Stimulated activated naive CD4-positive, alpha-beta T cell (primary cell): ENCODE results near the gene CHD5.

Source experiments
- DNase-seq, 6 experiments: peaks; one replicate each; lab custom pipeline; 2025; lab: John Stamatoyannopoulos, UW

Gene CHD5

DNA sequence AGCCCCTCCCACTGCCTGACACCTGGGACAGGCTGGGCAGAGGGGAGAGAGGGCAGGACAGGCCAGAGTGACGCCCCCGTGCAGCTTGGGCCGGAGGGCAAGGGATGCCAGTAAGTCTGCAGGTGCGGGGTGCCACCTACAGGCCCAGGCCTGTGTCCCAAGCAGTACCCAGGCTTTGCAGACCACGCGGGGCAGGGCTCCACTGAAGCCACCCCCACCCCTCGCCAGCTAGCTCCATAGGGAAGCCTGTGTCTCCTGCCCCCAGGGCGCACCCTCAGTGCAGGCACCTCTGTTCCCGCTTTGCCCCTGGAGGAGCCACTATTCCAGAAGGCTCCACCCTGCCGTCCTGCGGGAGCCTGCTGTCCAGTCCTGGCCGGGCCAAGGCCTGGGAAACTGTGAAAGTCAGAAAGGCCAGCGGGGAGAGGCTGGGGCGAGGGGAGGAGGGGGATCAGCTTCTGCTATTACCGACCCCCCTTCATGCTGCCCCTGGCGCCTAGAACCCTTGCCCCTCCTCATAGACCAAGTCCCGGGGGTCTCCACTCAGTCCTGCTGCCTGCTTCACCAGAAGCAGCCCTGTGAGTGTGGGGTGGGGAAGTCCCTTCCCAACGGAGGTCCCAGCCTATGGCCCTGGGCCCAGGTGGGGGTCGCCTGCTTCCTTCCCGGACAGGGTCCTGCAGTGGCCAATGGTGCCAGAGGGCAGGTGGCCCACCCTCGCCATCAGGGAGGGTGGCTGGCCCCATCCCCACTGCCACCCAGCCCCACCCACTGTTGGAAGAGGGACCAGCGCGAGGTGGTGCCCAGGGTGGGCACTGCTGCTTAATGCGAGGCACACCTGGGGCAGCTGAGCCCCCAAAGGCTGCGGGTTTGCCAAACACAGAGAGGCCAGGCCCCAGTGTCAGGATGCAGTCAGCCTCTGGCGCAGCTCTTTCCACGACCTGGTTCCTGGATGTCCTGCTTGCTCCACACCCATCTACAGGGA lies 80.0 kb downstream of the CHD5 start:
- DNase-seq = no peak

- DNase-seq = no peak
These were observed 80.8 kb downstream of the CHD5 start for GRCh38 chr1:6099297-6099696.

DNA sequence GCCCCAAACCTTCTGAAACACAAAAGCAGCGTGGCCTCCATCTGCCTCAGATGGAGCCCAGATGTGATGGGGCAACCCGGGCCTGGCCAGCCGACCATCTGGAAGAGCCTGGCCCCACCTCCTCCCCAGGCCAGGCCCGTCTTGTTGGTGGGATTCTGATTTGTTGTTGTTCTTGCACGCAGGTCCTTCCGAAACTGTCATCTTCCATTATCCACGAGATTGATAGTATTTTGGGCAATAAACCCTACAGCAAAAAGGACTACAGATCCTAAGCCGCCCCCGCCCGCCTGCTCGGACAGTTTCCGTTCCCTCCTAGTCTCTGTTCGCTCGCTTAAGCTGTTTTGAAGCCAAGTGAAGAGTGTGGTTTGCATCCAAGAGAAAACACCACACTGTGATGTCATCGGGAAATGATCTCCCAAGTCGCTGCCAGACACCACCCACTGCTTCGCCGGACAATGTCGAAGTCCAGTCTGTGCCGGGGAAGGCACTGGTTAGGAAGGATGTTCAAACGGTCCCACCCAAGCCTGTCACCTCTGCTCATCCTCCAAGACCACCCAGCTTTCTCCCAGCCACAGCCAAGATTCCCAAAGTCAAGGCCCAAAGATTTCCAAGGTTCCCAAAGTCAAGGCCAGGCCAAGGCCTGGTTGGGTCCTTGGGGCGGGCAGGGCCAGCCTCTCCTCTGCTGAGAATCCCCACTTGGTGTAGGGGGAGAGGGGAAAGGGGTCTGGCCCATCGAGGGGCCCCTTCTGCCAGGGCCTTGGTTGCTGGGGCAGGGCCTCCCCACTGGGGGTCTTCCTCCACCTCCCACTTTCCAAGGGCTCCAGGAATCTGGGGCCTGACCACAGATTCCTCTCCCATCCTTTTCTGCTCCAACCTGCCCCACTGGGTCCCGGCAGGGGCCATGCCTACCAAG lies 81.6 kb downstream of the CHD5 start:
- no peak for DNase-seq

- DNase-seq = no peak
These were observed 82.3 kb downstream of the CHD5 start for GRCh38 chr1:6097824-6098223.

- DNase-seq = no peak
These were observed 83.0 kb downstream of the CHD5 start for GRCh38 chr1:6097117-6097595.

- no peak for DNase-seq
These were observed 83.6 kb downstream of the CHD5 start for GRCh38 chr1:6096243-6097116.

- no peak for DNase-seq
These were observed 84.4 kb downstream of the CHD5 start for GRCh38 chr1:6095511-6096242.

GRCh38 chr1:6094801-6095505 lies 85.2 kb downstream of the CHD5 start:
- DNase-seq = no peak

GRCh38 chr1:6094246-6094645 lies 85.9 kb downstream of the CHD5 start:
- no peak for DNase-seq

- DNase-seq = no peak
These were observed 86.5 kb downstream of the CHD5 start for GRCh38 chr1:6093611-6094010.

GRCh38 chr1:6093071-6093470 lies 87.0 kb downstream of the CHD5 start:
- DNase-seq = no peak

- no peak for DNase-seq
These were observed 87.9 kb downstream of the CHD5 start for GRCh38 chr1:6092211-6092610.

DNA sequence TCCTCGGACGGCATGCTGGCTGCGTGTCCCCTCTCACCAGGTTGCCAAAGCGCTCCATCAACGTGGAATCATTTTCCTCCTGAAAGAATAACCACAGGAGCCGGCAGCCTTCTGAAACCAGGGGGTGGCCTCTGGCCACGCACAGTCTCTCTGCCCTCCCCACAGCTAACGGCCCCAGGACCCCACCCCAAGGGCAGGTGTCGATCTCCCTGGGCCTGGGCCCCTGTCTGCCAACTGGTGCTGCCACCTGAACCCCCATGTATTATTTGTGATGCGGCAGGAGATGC lies 88.4 kb downstream of the CHD5 start:
- DNase-seq = no peak

- DNase-seq = no peak
These were observed 88.9 kb downstream of the CHD5 start for GRCh38 chr1:6090996-6091822.

GRCh38 chr1:6090288-6090687 lies 89.8 kb downstream of the CHD5 start:
- no peak for DNase-seq

GRCh38 chr1:6088956-6089355 lies 91.2 kb downstream of the CHD5 start:
- DNase-seq = no peak

GRCh38 chr1:6087958-6088357 lies 92.2 kb downstream of the CHD5 start:
- DNase-seq = no peak

GRCh38 chr1:6087377-6087772 lies 92.7 kb downstream of the CHD5 start:
- DNase-seq = no peak

DNA sequence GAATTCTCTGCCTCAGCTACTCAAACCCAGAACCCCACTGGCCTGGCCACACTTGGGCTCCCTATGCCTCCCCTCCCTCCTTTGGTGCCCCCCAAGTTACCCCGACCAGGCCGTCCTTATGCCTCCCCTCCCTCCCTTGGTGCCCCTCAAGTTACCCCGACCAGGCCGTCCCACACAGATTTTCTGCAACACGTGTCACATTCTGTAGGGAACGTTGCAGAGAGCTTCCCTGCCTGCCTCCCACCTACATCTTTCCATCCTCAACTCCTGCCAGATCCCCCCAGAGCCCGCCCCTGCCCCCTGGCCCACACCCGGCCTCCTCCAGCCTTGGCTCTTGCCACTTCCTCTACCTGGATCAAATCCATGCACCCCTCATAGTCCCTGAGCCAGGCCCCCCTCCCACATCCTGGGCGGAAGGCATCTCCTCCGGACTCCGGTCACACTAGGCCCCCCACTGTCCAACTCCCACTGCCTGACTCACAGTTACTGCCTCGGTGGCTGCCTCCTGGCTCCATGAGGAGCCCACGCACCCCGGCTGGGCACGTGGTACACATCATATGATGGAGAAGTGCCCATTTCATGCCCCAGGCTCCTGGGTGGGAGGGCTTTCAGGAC lies 93.3 kb downstream of the CHD5 start:
- no peak for DNase-seq
